BJ (cell line): ENCODE data around the gene STX18. TPM values are rescaled to one million over a fixed set of nuclear protein-coding genes. Genes with fewer than 3 reads are reported as not detected.

Experiments used
- CTCF ChIA-PET: fragments of 350-600 bp; formaldehyde crosslinking; extraction: SDS; loops from one replicate; lab custom pipeline; 2021; ENCODE audit warnings: antibody characterized with exemption, inconsistent platforms; lab: Yijun Ruan, JAX
- POLR2A ChIA-PET: fragments of 300-600 bp; sonication (Branson Sonifier 250); formaldehyde crosslinking; extraction: SDS; loops from one replicate; lab custom pipeline; 2021; ENCODE audit warnings: antibody characterized with exemption; lab: Charles Lee
- DNase-seq: peaks from one replicate; pipeline ENCODE4 v3.0.0-alpha.2; 2011; ENCODE audit warnings: low read depth
- H3K27me3 ChIP-seq: 2 replicates; pipeline ENCODE4 v1.6.0; 2011; ENCODE audit warnings: low read length; ENCODE audit not compliant: control insufficient read depth, insufficient read depth
- H3K36me3 ChIP-seq: 2 replicates; pipeline ENCODE4 v1.5.1; 2011; ENCODE audit warnings: low read length; ENCODE audit not compliant: control insufficient read depth, insufficient read depth
- H3K4me3 ChIP-seq: 2 replicates; pipeline ENCODE4 v1.5.1; 2011; ENCODE audit warnings: low read depth, mild to moderate bottlenecking, control low read depth, low read length
- polyA plus RNA-seq: library from polyadenylated mRNA; depleted of rRNA; stranded (reverse); fragments of >200 nt; gene quantifications from 2 replicates; pipeline ENCODE4 v1.2.3, GENCODE V29; 2011
- TF ChIP-seq, protein P1 (sequence below): IDR thresholded peaks from 2 replicates; pipeline ENCODE4 v1.5.1; 2011; ENCODE audit warnings: low read depth, mild to moderate bottlenecking, control low read depth, inconsistent platforms, low read length, moderate library complexity; ENCODE audit not compliant: insufficient read depth

STX18 gene
- polyA plus RNA-seq, 1 experiment, result 35.6 TPM

DNA sequence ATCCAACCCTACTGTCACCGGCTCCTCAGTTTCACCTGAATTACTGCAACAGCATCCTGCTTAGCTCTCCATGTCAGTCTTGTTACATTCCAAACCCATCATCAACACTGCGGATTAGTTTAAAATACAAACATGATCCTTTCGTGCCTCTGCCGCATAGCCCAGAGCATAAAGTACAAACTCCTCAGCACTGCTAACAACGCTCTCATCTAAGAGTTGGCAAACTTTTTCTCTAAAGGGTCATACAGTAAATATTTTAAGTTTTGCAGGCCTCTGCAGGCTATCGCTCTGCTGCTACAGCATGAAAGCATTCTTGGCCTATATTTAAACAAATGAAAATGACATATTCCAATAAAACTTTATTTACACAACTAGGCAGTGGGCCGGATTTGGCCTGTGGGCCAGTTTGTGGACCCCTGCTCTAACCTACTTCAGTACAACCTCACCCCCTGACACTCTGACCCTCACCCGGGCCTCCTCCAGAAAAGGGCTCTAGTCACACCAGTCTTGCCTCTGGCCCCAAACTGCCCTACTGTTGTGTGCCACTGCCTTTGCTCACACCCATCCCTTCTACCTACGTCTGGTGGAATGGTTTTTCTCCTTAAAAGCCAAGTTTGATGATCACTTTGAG is 7.2 kb downstream of the STX18 start:
- no peaks in the 10 kb centered on the region for H3K27me3 ChIP-seq
- CTCF ChIA-PET, result interaction anchor here (0.6 to 1.6 kb wide), 4 partner anchors 15 to 134 kb away, joined by 3 to 4 read pairs (median 3); no protein-coding TSS in a partner anchor
- 0 out of 2 replicates have a peak, but pooled peaks cover 1% of the 10 kb centered on the region for H3K36me3 ChIP-seq
- no peak for DNase-seq
- POLR2A ChIA-PET, result no interaction called here
- TF ChIP-seq, protein P1, sequence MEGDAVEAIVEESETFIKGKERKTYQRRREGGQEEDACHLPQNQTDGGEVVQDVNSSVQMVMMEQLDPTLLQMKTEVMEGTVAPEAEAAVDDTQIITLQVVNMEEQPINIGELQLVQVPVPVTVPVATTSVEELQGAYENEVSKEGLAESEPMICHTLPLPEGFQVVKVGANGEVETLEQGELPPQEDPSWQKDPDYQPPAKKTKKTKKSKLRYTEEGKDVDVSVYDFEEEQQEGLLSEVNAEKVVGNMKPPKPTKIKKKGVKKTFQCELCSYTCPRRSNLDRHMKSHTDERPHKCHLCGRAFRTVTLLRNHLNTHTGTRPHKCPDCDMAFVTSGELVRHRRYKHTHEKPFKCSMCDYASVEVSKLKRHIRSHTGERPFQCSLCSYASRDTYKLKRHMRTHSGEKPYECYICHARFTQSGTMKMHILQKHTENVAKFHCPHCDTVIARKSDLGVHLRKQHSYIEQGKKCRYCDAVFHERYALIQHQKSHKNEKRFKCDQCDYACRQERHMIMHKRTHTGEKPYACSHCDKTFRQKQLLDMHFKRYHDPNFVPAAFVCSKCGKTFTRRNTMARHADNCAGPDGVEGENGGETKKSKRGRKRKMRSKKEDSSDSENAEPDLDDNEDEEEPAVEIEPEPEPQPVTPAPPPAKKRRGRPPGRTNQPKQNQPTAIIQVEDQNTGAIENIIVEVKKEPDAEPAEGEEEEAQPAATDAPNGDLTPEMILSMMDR, result no peak
- H3K4me3 ChIP-seq, result no peak overlapping the region

DNA sequence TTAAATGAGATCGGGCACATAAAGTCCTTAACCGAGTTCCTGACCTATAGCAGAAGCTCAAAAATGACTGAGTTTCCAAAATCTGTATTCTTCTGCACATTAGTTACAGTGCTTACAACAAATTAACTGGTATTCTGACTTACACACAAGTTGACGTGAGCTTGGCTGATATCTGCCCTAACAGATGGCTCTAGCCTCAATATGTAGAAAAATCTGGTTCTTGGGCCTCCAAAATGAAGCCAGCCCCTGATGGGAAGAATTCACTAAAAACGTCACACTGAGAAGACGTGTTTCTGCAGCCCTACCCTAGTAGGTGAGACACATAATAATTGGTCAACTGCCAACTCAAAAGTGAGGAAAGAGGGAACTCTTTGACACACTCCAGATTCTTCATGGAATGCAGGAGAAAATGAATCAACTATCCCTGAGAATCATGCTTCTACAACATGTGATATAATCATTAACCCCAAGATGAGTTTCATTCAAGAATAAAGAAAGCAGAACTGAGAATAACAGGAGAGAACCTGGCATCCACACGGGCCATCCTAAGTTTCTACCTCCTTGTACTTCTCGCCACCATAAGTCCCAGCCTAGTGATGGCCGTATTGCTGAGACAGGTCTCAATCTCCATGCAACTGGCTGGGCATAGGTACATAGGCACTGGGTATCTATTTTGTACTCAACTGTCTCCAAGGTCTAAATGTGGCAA is 8.2 kb downstream of the STX18 start:
- ChIA-PET CTCF (interaction anchor here (1.0 kb wide), 1 partner anchor 14 kb away, joined by 4 read pairs; no protein-coding TSS in a partner anchor), POLR2A (no interaction called here)
- TF ChIP-seq, protein P1, result no peak

DNA sequence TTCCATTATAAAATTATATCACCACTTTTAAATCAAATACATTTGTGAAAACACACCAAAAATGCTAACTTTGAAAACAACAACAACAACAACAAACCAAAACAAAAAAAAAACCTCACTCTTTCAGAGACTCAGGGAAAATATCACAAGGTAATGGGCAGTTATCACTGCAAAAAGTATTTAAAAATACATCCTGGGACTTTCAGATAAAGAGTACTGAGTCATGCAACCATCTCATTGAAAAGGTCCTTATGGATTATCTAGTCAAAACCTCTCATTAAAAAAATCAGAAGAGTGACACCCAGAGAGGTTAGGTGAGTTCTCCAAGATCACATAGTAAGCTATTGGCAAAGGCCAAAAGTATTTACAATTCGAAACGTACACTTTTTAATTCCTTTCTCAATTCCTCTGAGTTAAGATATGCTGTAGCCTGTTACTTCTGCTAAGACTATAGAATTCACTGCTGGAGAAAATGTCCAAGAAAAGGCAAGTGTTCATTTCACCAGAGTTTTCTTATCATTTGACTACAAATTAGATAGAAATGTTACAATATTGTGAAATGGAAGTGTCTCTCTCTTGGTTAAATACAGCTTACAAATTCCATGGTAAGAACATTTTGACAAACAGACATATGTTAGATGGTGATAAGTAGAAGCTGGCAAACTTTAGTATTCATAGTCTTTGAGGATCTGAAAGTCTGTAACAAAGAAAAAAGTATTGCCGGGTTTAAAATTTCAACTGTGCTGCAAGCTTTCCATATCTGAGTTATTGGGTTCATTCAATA is 9.3 kb downstream of the STX18 start:
- CTCF ChIA-PET, result no interaction called here
- no peak overlapping the region for H3K4me3 ChIP-seq
- no peaks in the 10 kb centered on the region for H3K27me3 ChIP-seq
- TF ChIP-seq, protein P1, result no peak
- no peak for DNase-seq
- 0 out of 2 replicates have a peak, but pooled peaks cover 1% of the 10 kb centered on the region for H3K36me3 ChIP-seq
- POLR2A ChIA-PET, result interaction anchor here (0.7 kb wide), 1 partner anchor 32 kb away, joined by 3 read pairs; no protein-coding TSS in a partner anchor

More for the DNA sequence above, 8.2 kb downstream of the STX18 start:
- DNase-seq, result no peak
- H3K4me3 ChIP-seq, result no peak overlapping the region
- 0 out of 2 replicates have a peak, but pooled peaks cover 1% of the 10 kb centered on the region for H3K36me3 ChIP-seq
- H3K27me3 ChIP-seq, result no peaks in the 10 kb centered on the region

DNA sequence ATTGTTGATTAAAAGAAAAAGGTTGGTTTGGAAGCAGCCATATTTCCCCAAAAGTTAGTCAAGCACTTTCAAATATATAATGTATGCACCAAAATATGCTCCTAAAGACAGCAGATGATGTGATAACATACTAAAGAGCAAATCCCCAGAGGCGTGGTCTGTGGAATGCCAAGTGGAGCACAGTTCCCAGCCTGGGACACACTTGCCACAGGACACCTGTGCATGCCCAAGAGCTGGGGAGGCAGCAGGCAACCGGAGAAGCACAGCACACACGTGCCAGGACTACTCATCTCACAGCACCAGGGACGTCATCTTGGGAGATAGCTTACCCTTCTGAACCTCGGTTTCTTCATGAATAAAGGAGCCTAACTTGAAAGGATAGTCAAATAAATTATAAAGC is 12.5 kb downstream of the STX18 start:
- no peak overlapping the region for H3K4me3 ChIP-seq
- CTCF ChIA-PET, result interaction anchor here (0.6 to 2.2 kb wide), 2 partner anchors 9 to 307 kb away, joined by 3 to 8 read pairs; no protein-coding TSS in a partner anchor
- POLR2A ChIA-PET, result interaction anchor here (0.7 kb wide), 1 partner anchor 16 kb away, joined by 3 read pairs; no protein-coding TSS in a partner anchor
- H3K36me3 ChIP-seq, result no peaks in the 10 kb centered on the region
- no peak for DNase-seq
- TF ChIP-seq, protein P1, result no peak
- H3K27me3 ChIP-seq, result no peaks in the 10 kb centered on the region
